ENCODE data around the gene SP140. TPM values are rescaled to one million over a fixed set of nuclear protein-coding genes. Genes with fewer than 3 reads are reported as not detected.

The SP140 gene
- total and polyA plus RNA-seq, 7 donors = 0.19 to 0.59 (median 0.35) TPM

DNA sequence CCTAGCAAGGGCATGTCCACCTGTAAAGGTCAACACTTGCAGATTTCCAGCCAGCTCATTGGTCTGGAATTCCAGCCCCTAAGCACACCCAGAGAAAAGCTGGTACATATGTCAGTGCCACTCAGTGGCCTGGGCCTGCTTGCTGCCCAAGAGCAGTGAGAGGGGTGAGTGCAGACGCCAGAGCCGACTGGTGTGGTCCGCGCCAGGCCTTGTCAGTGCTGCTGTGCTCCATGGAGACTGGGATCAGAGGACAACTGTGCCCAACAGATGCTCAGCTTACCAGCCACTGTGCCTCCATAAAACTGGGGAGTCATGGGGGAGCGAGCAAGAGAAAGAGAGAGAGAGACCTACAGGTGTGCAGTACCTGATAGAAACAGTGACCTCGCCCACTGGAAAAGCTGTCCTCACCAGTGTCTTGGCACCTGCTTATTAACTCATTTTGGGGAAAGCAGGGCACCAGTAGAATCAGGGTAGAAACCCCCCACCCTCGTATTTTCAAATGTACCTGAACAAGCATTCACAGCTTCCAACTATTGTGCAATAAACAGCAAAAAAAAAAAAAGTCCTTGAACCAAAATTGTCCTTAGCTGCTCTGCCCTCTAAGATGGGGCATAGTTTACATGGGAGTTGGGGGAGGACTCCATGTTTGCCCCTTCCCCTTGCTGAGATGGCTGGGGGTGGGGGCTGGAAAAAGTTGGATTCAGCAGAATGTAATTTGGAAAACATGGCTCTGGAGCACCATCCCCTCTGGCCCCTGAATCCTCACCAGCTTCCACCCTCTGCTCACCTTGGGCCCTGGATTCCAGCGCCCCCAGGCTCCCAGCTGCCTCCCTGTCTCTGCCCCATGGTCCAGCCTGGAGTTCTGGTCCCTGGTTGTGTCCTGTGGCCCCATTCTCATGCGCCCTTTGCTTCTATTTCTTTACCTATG is 100.0 kb downstream of the SP140 start:
- WGBS, 3 donors = 87 to 93% (median 90%) methylated on average over 7 to 8 of the region's 9 CpGs
- ATAC-seq (no peak), DNase-seq (no peak)
- no peak overlapping the region for H3K27ac ChIP-seq
- peaks cover 8% of the 10 kb centered on the region for H3K4me1 ChIP-seq
- no peaks in the 10 kb centered on the region for H3K9me3 ChIP-seq
- no peak overlapping the region for H3K4me3 ChIP-seq
- TF ChIP-seq CTCF (IDR thresholded peaks at IDR 0.05) = no peak
- H3K27me3 ChIP-seq (ENCODE audit: insufficient read depth in 3 of 3, low read length in 2 of 3) = no peaks in the 10 kb centered on the region
- no peaks in the 10 kb centered on the region for H3K36me3 ChIP-seq (ENCODE audit: insufficient read depth in 1 of 2, low read depth in 1 of 2)
- intact Hi-C loops (cut with DNase I) = loop anchor here in 1 of 2 donors (5.0 kb wide), 1 partner anchor 87 kb away; no protein-coding TSS in a partner anchor

DNA sequence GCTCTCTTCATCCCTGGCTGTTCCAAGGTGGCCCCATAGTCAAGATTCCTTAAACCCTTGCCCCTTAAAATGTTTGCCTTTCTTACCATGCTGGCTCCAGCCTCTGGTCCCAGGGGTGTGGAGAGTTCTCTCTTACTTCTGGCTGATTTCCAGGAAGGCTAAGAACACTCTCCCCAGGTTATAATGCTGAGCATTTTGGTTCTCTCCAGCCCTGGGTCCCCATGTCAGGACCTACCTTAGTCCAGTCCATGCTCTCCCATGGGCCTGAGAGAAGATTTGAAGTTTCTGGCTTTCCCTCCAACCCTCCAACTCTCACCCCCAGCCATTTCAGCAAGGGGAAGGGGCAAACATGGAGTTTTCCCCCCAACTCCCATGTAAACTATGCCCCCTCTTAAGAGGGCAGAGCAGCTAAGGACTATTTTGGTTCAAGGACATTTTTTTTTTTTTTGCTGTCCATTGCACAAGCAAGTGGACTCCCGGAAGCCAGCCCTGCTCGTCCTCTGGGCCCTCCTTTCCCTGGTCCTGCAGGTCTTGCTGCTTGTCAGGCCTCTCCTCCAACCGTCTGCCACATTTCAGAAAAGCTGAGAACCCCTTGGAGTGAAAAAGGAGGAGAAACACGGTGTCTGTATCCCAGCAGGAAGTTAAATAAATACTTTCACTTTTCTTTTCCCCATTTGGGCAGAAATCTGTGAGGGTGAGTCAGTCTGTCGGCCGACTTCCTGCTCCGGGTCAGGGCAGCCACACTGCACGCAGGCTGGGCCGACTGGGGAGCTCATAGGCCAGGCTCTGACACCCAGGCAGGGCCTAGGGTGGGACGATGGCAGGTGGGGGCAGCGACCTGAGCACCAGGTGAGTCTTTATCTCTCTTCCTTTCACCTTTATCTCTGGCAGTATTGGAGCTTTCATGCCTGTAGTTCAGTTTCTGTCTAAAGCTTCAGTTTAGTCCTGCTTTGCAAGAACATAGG is 101.2 kb downstream of the SP140 start, which contains the start of gene SP140L:
TSS of gene SP140L (plus strand) at position 741 of the 965 bp plus-strand sequence. CDS start at position 818, 77 bp downstream.
- no peaks in the 10 kb centered on the region for H3K27me3 ChIP-seq (ENCODE audit: insufficient read depth in 3 of 3, low read length in 2 of 3)
- no peaks in the 10 kb centered on the region for H3K9me3 ChIP-seq
- no peaks in the 10 kb centered on the region for H3K36me3 ChIP-seq (ENCODE audit: insufficient read depth in 1 of 2, low read depth in 1 of 2)
- intact Hi-C loops (cut with DNase I) = loop anchor here in 1 of 2 donors (5.0 kb wide), 1 partner anchor 86 kb away; no protein-coding TSS in a partner anchor
- ATAC-seq = peak; percentile 66 to 93 (median 83)
- no peak for TF ChIP-seq CTCF (IDR thresholded peaks at IDR 0.05)
- 6 to 7% (median 6%) methylated on average over 11 of the region's 11 CpGs for WGBS, 3 donors
- peak within 1 kb of the TSS; percentile 68 for H3K4me3 ChIP-seq
- DNase-seq = peak; percentile 70 to 81
- peaks cover 8% of the 10 kb centered on the region for H3K4me1 ChIP-seq
- peak within 1 kb of the TSS; percentile 64 for H3K27ac ChIP-seq

- ATAC-seq = peak in 1 of 4 donors; percentile 45
- no peak for DNase-seq
- WGBS, 3 donors = 52 to 65% (median 53%) methylated on average over 5 of the region's 5 CpGs
- TF ChIP-seq CTCF (IDR thresholded peaks at IDR 0.05) = no peak
- peak overlapping the region; percentile 68 for H3K4me3 ChIP-seq
- H3K9me3 ChIP-seq = no peaks in the 10 kb centered on the region
- no peaks in the 10 kb centered on the region for H3K36me3 ChIP-seq (ENCODE audit: insufficient read depth in 1 of 2, low read depth in 1 of 2)
- H3K27me3 ChIP-seq (ENCODE audit: insufficient read depth in 3 of 3, low read length in 2 of 3) = no peaks in the 10 kb centered on the region
- intact Hi-C loops (cut with DNase I) = loop anchor here in 1 of 2 donors (5.0 kb wide), 1 partner anchor 85 kb away; no protein-coding TSS in a partner anchor
- H3K27ac ChIP-seq = peak overlapping the region; percentile 64
- H3K4me1 ChIP-seq = peaks cover 8% of the 10 kb centered on the region
Observed at GRCh38 chr2:230327418-230328154, 102.0 kb downstream of the SP140 start.

- no peak for ATAC-seq
- H3K36me3 ChIP-seq (ENCODE audit: insufficient read depth in 1 of 2, low read depth in 1 of 2) = no peaks in the 10 kb centered on the region
- H3K27ac ChIP-seq = no peak overlapping the region
- no peak for TF ChIP-seq CTCF (IDR thresholded peaks at IDR 0.05)
- no peaks in the 10 kb centered on the region for H3K9me3 ChIP-seq
- H3K4me3 ChIP-seq = peak overlapping the region; percentile 68
- intact Hi-C loops (cut with DNase I) = loop anchor here in 1 of 2 donors (5.0 kb wide), 1 partner anchor 84 kb away; no protein-coding TSS in a partner anchor
- DNase-seq = no peak
- WGBS, 3 donors = 91 to 95% (median 94%) methylated on average over 8 of the region's 8 CpGs
- H3K27me3 ChIP-seq (ENCODE audit: insufficient read depth in 3 of 3, low read length in 2 of 3) = no peaks in the 10 kb centered on the region
- H3K4me1 ChIP-seq = peaks cover 8% of the 10 kb centered on the region
Observed at GRCh38 chr2:230328155-230328458, 102.6 kb downstream of the SP140 start.
